Endodermal cell (in vitro differentiated cells): Measurements from ENCODE around the gene LYPD6. TPM values are rescaled to one million over a fixed set of nuclear protein-coding genes. Genes with fewer than 3 reads are reported as not detected.

Experiments used
- DNase-seq: peaks from one replicate; pipeline ENCODE4 v3.0.0-alpha.2; 2017
- H3K27ac ChIP-seq: 2 replicates; pipeline ENCODE4 v1.5.1; 2013; ENCODE audit warnings: mild to moderate bottlenecking, low read depth, low read length, moderate library complexity
- H3K27me3 ChIP-seq: 2 replicates; pipeline ENCODE4 v1.6.1; 2013; ENCODE audit warnings: mild to moderate bottlenecking, low read length, moderate library complexity; ENCODE audit not compliant: insufficient read depth, control insufficient read depth, poor library complexity, severe bottlenecking
- H3K36me3 ChIP-seq: 2 replicates; pipeline ENCODE4 v1.7.0; 2013; ENCODE audit warnings: mild to moderate bottlenecking, low read length, moderate library complexity; ENCODE audit not compliant: control insufficient read depth, insufficient read depth
- H3K4me1 ChIP-seq: one replicate; pipeline ENCODE4 v1.7.0; 2013; ENCODE audit warnings: low read length; ENCODE audit not compliant: control insufficient read depth, insufficient read depth
- H3K4me3 ChIP-seq: 2 replicates; pipeline ENCODE4 v1.5.1; 2013; ENCODE audit warnings: mild to moderate bottlenecking, low read length, moderate library complexity
- H3K9ac ChIP-seq: 2 replicates; pipeline ENCODE4 v1.6.1; 2013; ENCODE audit warnings: mild to moderate bottlenecking, low read length, moderate library complexity; ENCODE audit not compliant: poor library complexity, severe bottlenecking; ENCODE audit errors: extremely low read depth
- H3K9me3 ChIP-seq: 2 replicates; pipeline ENCODE4 v1.6.1; 2013; ENCODE audit warnings: mild to moderate bottlenecking, low read length, moderate library complexity; ENCODE audit not compliant: control insufficient read depth
- H3K27ac Mint-ChIP-seq: 2 replicates; pipeline ENCODE4 v1.8.0; 2020; ENCODE audit warnings: mixed read lengths
- H3K27me3 Mint-ChIP-seq: 2 replicates; pipeline ENCODE4 v1.8.0; 2021; ENCODE audit warnings: mild to moderate bottlenecking, mixed read lengths; ENCODE audit not compliant: insufficient read depth
- H3K36me3 Mint-ChIP-seq: 2 replicates; pipeline ENCODE4 v1.8.0; 2020; ENCODE audit warnings: low read depth, mixed read lengths
- H3K4me1 Mint-ChIP-seq: 2 replicates; pipeline ENCODE4 v1.8.0; 2020; ENCODE audit warnings: mixed read lengths
- H3K4me3 Mint-ChIP-seq: 2 replicates; pipeline ENCODE4 v1.8.0; 2020; ENCODE audit warnings: mild to moderate bottlenecking, moderate library complexity, mixed read lengths
- H3K9me3 Mint-ChIP-seq: 2 replicates; pipeline ENCODE4 v1.8.0; 2020; ENCODE audit warnings: mild to moderate bottlenecking, mixed read lengths
- CTCF ChIP-seq: fragments of 200-600 bp; sonication (generic); conservative IDR thresholded peaks from 2 replicates; pipeline ENCODE4 v1.5.0; 2021; ENCODE audit warnings: antibody characterized with exemption, mild to moderate bottlenecking
- WGBS, 2 experiments: methylation state at CpG; one replicate each; pipeline versions ENCODE4 v1.1.5 to v1.1.7; 2013; ENCODE audit warnings: missing lambda C conversion rate in 2 of 2, mixed read lengths in 1 of 2; ENCODE audit not compliant: insufficient coverage in 1 of 2, insufficient read length in 1 of 2; 5-methylcytosine and 5-hydroxymethylcytosine counted together
- total RNA-seq, 2 donors: library from RNA; stranded (reverse); fragmentation: NEBNext Ultra II Directional in 1 of 2; extraction: Animal tissue kit (Norgen Biotek cat#: 25700) in 1 of 2; gene quantifications; 2 replicates in 1 of 2; 3 replicates in 1 of 2; pipeline ENCODE4 v1.2.1, GENCODE V29; 2021

The LYPD6 gene
- total RNA-seq, 2 donors from 2014 or later = 6.7 to 8.5 TPM

DNA sequence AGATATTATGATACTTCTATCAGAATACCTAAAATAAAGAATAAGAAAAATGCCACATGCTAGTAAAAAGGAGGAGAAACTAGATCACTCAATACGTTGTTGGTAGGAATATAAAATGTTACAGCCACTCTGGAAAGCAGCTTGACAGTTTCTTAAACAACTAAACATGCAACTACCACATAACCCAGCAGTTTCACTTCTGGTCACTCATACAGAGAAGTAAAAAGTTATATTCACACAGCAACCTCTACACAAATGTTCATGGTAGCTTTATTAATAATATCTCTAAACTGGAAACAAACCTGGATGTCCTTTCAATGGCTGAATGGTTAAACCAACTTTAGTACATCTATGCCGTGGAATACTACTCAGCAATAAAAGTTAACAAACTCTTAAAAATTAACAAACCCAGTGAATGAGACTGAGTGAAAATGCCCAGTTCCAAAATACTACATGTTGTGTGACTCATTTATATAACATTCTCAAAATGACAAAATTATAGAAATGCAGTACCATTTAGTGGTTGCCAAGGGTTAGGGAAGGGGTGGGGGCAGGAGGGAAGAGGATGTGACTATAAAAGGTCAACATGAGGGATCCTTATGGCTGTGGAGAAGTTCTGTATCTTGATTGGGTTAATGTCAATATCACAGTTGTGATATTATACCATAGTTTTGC lies 133.1 kb downstream of the LYPD6 start:
- Histone ChIP-seq H3K4me3 (no peak overlapping the region), H3K9me3 (peaks cover 13% of the 10 kb centered on the region), H3K9ac (no peak overlapping the region), H3K4me1 (peaks cover 8% of the 10 kb centered on the region), H3K36me3 (no peaks in the 10 kb centered on the region), H3K27ac (no peak overlapping the region), H3K27me3 (no peaks in the 10 kb centered on the region)
- 54% methylated on average over 2 of the region's 2 CpGs; no CpG with 5 or more reads in 1 of the 2 experiments for WGBS, 2 experiments
- H3K36me3 Mint-ChIP-seq = peaks cover 9% of the 10 kb centered on the region
- no peaks in the 10 kb centered on the region for H3K27me3 Mint-ChIP-seq
- H3K27ac Mint-ChIP-seq = no peak overlapping the region
- H3K4me3 Mint-ChIP-seq = no peak overlapping the region
- no peak for TF ChIP-seq CTCF
- DNase-seq = no peak
- H3K9me3 Mint-ChIP-seq = peaks cover 28% of the 10 kb centered on the region
- H3K4me1 Mint-ChIP-seq = peaks cover 18% of the 10 kb centered on the region

DNA sequence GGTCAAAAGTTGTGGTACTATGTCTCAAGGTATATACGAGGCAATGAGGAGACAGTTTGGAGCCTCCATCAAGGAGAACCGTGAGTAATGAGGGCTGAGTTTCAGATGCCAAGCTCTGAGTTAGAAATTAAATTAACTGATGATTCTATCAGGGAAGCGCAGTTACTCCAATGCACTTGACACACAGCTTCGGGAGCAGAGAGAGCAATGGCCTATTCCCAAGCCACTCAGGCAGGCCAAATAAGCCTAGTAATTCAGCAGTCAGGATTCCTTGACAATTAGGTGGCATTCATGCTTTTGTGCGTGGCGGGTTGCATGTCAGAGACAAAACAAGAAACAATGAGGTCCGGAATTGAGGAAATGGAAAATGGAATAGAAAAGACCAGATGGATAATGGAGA lies 134.0 kb downstream of the LYPD6 start:
- H3K36me3 Mint-ChIP-seq = peaks cover 6% of the 10 kb centered on the region
- TF ChIP-seq CTCF = no peak
- peaks cover 18% of the 10 kb centered on the region for H3K4me1 Mint-ChIP-seq
- Histone ChIP-seq H3K27me3 (no peaks in the 10 kb centered on the region), H3K36me3 (no peaks in the 10 kb centered on the region), H3K9ac (no peak overlapping the region), H3K4me3 (no peak overlapping the region), H3K27ac (no peak overlapping the region), H3K4me1 (peaks cover 8% of the 10 kb centered on the region), H3K9me3 (peaks cover 10% of the 10 kb centered on the region)
- no peak for DNase-seq
- peaks cover 19% of the 10 kb centered on the region for H3K9me3 Mint-ChIP-seq
- WGBS, 2 experiments = 90 to 94% methylated on average over 5 to 7 of the region's 7 CpGs
- no peak overlapping the region for H3K4me3 Mint-ChIP-seq
- H3K27me3 Mint-ChIP-seq = no peaks in the 10 kb centered on the region
- H3K27ac Mint-ChIP-seq = no peak overlapping the region

DNA sequence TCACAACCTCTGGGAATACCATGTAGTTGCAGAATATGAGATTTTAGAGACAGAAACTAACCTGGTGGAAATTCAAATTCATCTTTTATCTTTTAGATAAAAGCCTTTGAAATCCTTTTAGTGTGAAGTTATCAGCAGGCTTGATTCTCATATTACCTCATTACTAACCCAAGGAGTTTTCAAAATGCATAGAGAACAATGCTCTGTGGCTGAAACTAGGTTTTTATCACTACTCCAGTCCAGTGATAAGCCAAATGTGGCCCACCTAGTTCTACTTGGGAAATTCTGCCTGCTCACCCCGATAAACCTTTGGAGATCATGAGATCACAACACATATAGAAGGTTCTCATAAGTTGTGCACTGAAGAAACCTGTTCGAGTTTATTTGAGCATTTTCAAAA lies 135.5 kb downstream of the LYPD6 start:
- peaks cover 10% of the 10 kb centered on the region for H3K9me3 Mint-ChIP-seq
- DNase-seq = no peak
- Histone ChIP-seq H3K9me3 (peaks cover 10% of the 10 kb centered on the region), H3K4me1 (peaks cover 8% of the 10 kb centered on the region), H3K36me3 (no peaks in the 10 kb centered on the region), H3K9ac (no peak overlapping the region), H3K4me3 (peak overlapping the region; percentile 59), H3K27me3 (no peaks in the 10 kb centered on the region), H3K27ac (no peak overlapping the region)
- 94 to 100% methylated on average over 1 to 2 of the region's 2 CpGs for WGBS, 2 experiments
- no peak overlapping the region for H3K27ac Mint-ChIP-seq
- TF ChIP-seq CTCF = no peak
- peaks cover 18% of the 10 kb centered on the region for H3K4me1 Mint-ChIP-seq
- no peaks in the 10 kb centered on the region for H3K27me3 Mint-ChIP-seq
- peaks cover 3% of the 10 kb centered on the region for H3K36me3 Mint-ChIP-seq
- H3K4me3 Mint-ChIP-seq = no peak overlapping the region
